Measurements from ENCODE around the gene HMBS.

GRCh38 chr11:119121008-119121810 lies 36.5 kb downstream of the HMBS start, which contains the start of gene HINFP:
- TF ChIP-seq CTCF (IDR thresholded peaks at IDR 0.05) (no peak), POLR2A (IDR thresholded peaks at IDR 0.05) (peak; percentile 78)
